ENCODE data around the gene UGGT1.
A peak's percentile ranks its signal among the peaks of the same experiment; 100 is the strongest.

UGGT1 gene

GRCh38 chr2:128178149-128178649, 87.2 kb downstream of the UGGT1 start:
- no peak for TF ChIP-seq CTCF (conservative IDR thresholded peaks at IDR 0.05; ENCODE audit: control insufficient read depth, insufficient read depth, low read depth, low read length)
- no peak overlapping the region for H3K4me3 ChIP-seq (ENCODE audit: control insufficient read depth, low read depth, low read length)
- DNase-seq (ENCODE audit: low read depth): no peak

GRCh38 chr2:128178650-128179460, 87.9 kb downstream of the UGGT1 start:
- peak; percentile 94 for TF ChIP-seq CTCF (conservative IDR thresholded peaks at IDR 0.05; ENCODE audit: control insufficient read depth, insufficient read depth, low read depth, low read length)
- no peak overlapping the region for H3K4me3 ChIP-seq (ENCODE audit: control insufficient read depth, low read depth, low read length)
- DNase-seq (ENCODE audit: low read depth): peak; percentile 80

GRCh38 chr2:128179461-128179755, 88.4 kb downstream of the UGGT1 start:
- no peak for TF ChIP-seq CTCF (conservative IDR thresholded peaks at IDR 0.05; ENCODE audit: control insufficient read depth, insufficient read depth, low read depth, low read length)
- DNase-seq (ENCODE audit: low read depth): no peak
- no peak overlapping the region for H3K4me3 ChIP-seq (ENCODE audit: control insufficient read depth, low read depth, low read length)

- H3K4me3 ChIP-seq (ENCODE audit: control insufficient read depth, low read depth, low read length): no peak overlapping the region
- TF ChIP-seq CTCF (conservative IDR thresholded peaks at IDR 0.05; ENCODE audit: control insufficient read depth, insufficient read depth, low read depth, low read length): no peak
- no peak for DNase-seq (ENCODE audit: low read depth)
These were observed 89.0 kb downstream of the UGGT1 start for GRCh38 chr2:128180031-128180430.

GRCh38 chr2:128185576-128185975, 94.6 kb downstream of the UGGT1 start:
- H3K4me3 ChIP-seq (ENCODE audit: control insufficient read depth, low read depth, low read length): no peak overlapping the region
- no peak for TF ChIP-seq CTCF (conservative IDR thresholded peaks at IDR 0.05; ENCODE audit: control insufficient read depth, insufficient read depth, low read depth, low read length)
- no peak for DNase-seq (ENCODE audit: low read depth)

- TF ChIP-seq CTCF (conservative IDR thresholded peaks at IDR 0.05; ENCODE audit: control insufficient read depth, insufficient read depth, low read depth, low read length): no peak
- H3K4me3 ChIP-seq (ENCODE audit: control insufficient read depth, low read depth, low read length): no peak overlapping the region
- peak; percentile 77 for DNase-seq (ENCODE audit: low read depth)
These were observed 96.1 kb downstream of the UGGT1 start for GRCh38 chr2:128187032-128187654.
